Esophagus squamous epithelium (tissue), 4 donors: ENCODE results near the gene GINS3.

Experiments
- CTCF ChIP-seq, 6 experiments: fragments of 450-650 bp in 4 of 6; fragments of 200-600 bp in 2 of 6; sonication (generic) in 2 of 6; IDR thresholded peaks; one replicate each; pipeline ENCODE4 v1.5.1; 2016 to 2019; ENCODE audit warnings: antibody characterized with exemption in 6 of 6, mild to moderate bottlenecking in 4 of 6, moderate library complexity in 4 of 6
- POLR2A ChIP-seq, 4 donors: fragments of 450-650 bp; IDR thresholded peaks; one replicate each; pipeline ENCODE4 v1.6.1; 2017; ENCODE audit warnings: antibody characterized with exemption in 4 of 4, mild to moderate bottlenecking in 4 of 4, moderate library complexity in 3 of 4

GRCh38 chr16:58449768-58450167, 57.5 kb downstream of the GINS3 start:
- TF ChIP-seq CTCF (IDR thresholded peaks at IDR 0.05) (no peak), POLR2A (IDR thresholded peaks at IDR 0.05) (no peak)
